Right cardiac atrium (tissue), 5 donors: ENCODE results near the gene CLPTM1L. TPM values are rescaled to one million over a fixed set of nuclear protein-coding genes. Genes with fewer than 3 reads are reported as not detected.

Source experiments
- ATAC-seq, 2 donors: fragments of 200-7000 bp; cut with Tn5 transposase; one replicate each; pipeline versions ENCODE4 v1.8.0 to v1.9.1; 2020; ENCODE audit warnings: moderate library complexity in 2 of 2, mild to moderate bottlenecking in 1 of 2
- DNase-seq, 3 donors: peaks; one replicate each; pipeline ENCODE4 v3.0.0-alpha.2; 2020
- H3K27ac ChIP-seq: one replicate; pipeline ENCODE4 v1.5.1; 2013; ENCODE audit warnings: mild to moderate bottlenecking, low read length, control low read depth, moderate library complexity
- H3K27me3 ChIP-seq: one replicate; pipeline ENCODE4 v1.6.1; 2013; ENCODE audit not compliant: control insufficient read depth, insufficient read depth
- H3K4me1 ChIP-seq: one replicate; pipeline ENCODE4 v1.6.1; 2013; ENCODE audit warnings: low read length; ENCODE audit not compliant: control insufficient read depth, insufficient read depth
- H3K4me3 ChIP-seq: one replicate; pipeline ENCODE4 v1.5.1; 2013; ENCODE audit warnings: low read length, control low read depth
- H3K9me3 ChIP-seq: one replicate; pipeline ENCODE4 v1.6.1; 2013; ENCODE audit warnings: low read length; ENCODE audit not compliant: control insufficient read depth
- WGBS: extraction: QIAGEN DNeasy Blood & Tissue Kit; methylation state at CpG from one replicate; pipeline ENCODE4 v1.1.7; 2013; 5-methylcytosine and 5-hydroxymethylcytosine counted together
- intact Hi-C, 4 donors: fragments of 100-400 bp; cut with DNase I; formaldehyde crosslinking; loops; one replicate each; pipeline versions ENCODE4 v1.11.0 to v1.14.0; 2022 to 2023
- long read RNA-seq, 4 donors: library from polyadenylated mRNA; unstranded; transcript quantifications; one replicate each; pipeline ENCODE4 v2.0.0, GENCODE V29; 2020 to 2021
- polyA plus RNA-seq: library from polyadenylated mRNA; stranded (reverse); fragments of 200-250 nt; gene quantifications from one replicate; pipeline ENCODE4 v1.2.3, GENCODE V29; 2013
- total RNA-seq, 4 donors: library from RNA; stranded (reverse); fragmentation: NEBNext Ultra II Directional; extraction: Animal tissue kit (Norgen Biotek cat#: 25700); gene quantifications; one replicate each; pipeline ENCODE4 v1.2.1, GENCODE V29; 2021
- donor health status: healthy with polysubstance abuse.
- donor health status: DM: no; HTN: yes; CAD: no.
- donor health status: DM: no; HTN: no; CAD: no.
- donor health status: DM: no; HTN: yes; CAD: no; lungs with severe emphysema.
- donor health status: DM: yes; HTN: yes; CAD: no.

Gene CLPTM1L
- total RNA-seq (10 to 100 TPM; 43.9 to 62.7 (median 50.0) TPM), polyA plus RNA-seq (44.0 TPM)
- long read RNA-seq, donor 1, transcript CLPTM1L-201 (17 exons, 2,500 nt) = major isoform, 314 of 397 reads
- long read RNA-seq, donor 1, partial matches to known transcripts = 19 of 397 reads
- long read RNA-seq, donor 1, other reads (novel, unspliced or antisense) = 62 of 397 reads
- long read RNA-seq, donor 2, transcript CLPTM1L-201 (17 exons, 2,500 nt) = major isoform, 127 of 156 reads
- long read RNA-seq, donor 2, partial matches to known transcripts = 6 of 156 reads
- long read RNA-seq, donor 2, other reads (novel, unspliced or antisense) = 23 of 156 reads
- long read RNA-seq, donor 3, transcript CLPTM1L-201 (17 exons, 2,500 nt) = major isoform, 248 of 324 reads
- long read RNA-seq, donor 3, partial matches to known transcripts = 18 of 324 reads
- long read RNA-seq, donor 3, other reads (novel, unspliced or antisense) = 55 of 324 reads
- long read RNA-seq, donor 4, transcript CLPTM1L-201 (17 exons, 2,500 nt) = major isoform, 101 of 134 reads
- long read RNA-seq, donor 4, partial matches to known transcripts = 4 of 134 reads
- long read RNA-seq, donor 4, other reads (novel, unspliced or antisense) = 28 of 134 reads

DNA sequence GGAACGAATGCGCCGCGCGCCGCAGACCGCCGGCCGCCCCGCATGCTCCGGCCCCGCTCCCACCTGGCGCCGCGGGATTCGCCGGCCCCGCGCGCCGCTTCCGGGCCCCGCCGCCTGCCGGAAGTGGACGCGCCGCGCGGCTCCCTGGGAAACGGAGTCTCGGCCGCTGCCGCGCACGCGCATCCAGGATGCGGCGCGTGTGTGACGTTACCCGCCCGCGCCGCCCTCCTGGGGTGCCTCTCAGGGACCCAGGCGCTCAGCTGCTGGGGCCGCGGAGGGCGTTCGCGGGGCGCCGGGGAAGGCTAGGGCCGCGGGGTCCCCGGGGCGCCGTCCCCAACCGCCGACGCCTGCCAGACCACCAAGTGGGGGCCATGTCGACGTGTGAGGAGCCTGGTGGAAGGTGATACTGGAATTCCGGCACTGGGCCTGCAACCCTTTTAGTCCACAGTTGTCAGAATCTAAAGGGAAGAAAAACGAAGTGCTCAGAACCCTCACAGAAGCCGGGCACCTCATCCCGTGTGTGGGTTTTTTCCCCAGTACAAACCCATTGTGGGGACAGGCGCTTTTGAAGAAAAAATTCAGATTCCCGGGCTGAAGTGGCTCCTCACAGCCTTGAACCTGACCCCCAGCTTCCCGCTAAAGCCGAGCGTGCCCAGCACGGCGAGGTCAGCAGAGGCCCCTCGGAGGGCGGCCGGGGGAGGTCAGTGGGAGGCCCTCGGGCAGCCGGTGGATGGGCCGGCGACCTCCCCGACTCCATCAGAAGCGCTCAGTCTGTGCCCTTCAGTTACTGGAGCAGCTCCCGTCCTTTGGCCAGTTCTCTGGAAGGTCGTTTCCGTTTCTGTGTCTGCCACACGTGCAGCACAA, at the start of gene CLPTM1L:
TSS of gene CLPTM1L (minus strand) at position 125 of the 864 bp plus-strand sequence. CDS start 258 bp downstream, outside the sequence.
- H3K4me1 ChIP-seq = no peaks in the 10 kb centered on the region
- peak within 1 kb of the TSS; percentile 92 for H3K27ac ChIP-seq
- peak within 1 kb of the TSS; percentile 96 for H3K4me3 ChIP-seq
- ATAC-seq (peak; percentile 96), DNase-seq (peak; percentile 88 to 96 (median 95))
- H3K27me3 ChIP-seq = no peaks in the 10 kb centered on the region
- H3K9me3 ChIP-seq = no peaks in the 10 kb centered on the region
- intact Hi-C loops = no loop called here
- 1% methylated on average over 87 of the region's 87 CpGs for WGBS

- DNase-seq = peak in 2 of 3 donors; percentile 5 to 10
- no peak for ATAC-seq
- 70% methylated on average over 36 of the region's 36 CpGs for WGBS
- Histone ChIP-seq H3K4me1 (no peaks in the 10 kb centered on the region), H3K27ac (no peak overlapping the region), H3K9me3 (no peaks in the 10 kb centered on the region), H3K27me3 (no peaks in the 10 kb centered on the region), H3K4me3 (no peak overlapping the region)
- intact Hi-C loops = no loop called here
These were observed 48.9 kb upstream of the CLPTM1L start for GRCh38 chr5:1393571-1394501.

GRCh38 chr5:1392801-1393565, 48.1 kb upstream of the CLPTM1L start:
- DNase-seq = peak; percentile 23 to 56 (median 54)
- 69% methylated on average over 22 of the region's 22 CpGs for WGBS
- H3K27me3 ChIP-seq = no peaks in the 10 kb centered on the region
- H3K4me1 ChIP-seq = no peaks in the 10 kb centered on the region
- ATAC-seq = peak; percentile 28 to 35
- no peak overlapping the region for H3K27ac ChIP-seq
- no peaks in the 10 kb centered on the region for H3K9me3 ChIP-seq
- H3K4me3 ChIP-seq = no peak overlapping the region
- intact Hi-C loops = no loop called here

DNA sequence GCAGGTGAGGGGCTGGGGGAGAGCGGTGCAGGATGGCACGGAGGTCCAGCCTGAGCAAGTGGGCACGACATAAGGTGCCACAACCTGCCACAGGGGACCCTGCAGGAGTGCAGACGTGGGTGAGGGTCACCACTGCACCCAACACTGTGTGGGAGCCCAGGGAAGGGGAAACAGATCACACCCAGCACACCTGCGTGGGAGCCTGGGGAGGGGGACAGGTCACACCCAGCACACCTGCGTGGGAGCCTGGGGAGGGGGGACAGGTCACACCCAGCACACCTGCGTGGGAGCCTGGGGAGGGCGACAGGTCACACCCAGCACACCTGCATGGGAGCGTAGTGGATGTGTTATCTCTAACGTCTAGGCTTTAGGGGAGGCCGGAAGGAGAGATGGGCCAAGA, 47.4 kb upstream of the CLPTM1L start:
- DNase-seq (peak in 2 of 3 donors; percentile 9 to 38), ATAC-seq (no peak)
- intact Hi-C loops = no loop called here
- Histone ChIP-seq H3K9me3 (no peaks in the 10 kb centered on the region), H3K4me3 (no peak overlapping the region), H3K27me3 (no peaks in the 10 kb centered on the region), H3K27ac (no peak overlapping the region), H3K4me1 (no peaks in the 10 kb centered on the region)
- WGBS = 79% methylated on average over 11 of the region's 11 CpGs

DNA sequence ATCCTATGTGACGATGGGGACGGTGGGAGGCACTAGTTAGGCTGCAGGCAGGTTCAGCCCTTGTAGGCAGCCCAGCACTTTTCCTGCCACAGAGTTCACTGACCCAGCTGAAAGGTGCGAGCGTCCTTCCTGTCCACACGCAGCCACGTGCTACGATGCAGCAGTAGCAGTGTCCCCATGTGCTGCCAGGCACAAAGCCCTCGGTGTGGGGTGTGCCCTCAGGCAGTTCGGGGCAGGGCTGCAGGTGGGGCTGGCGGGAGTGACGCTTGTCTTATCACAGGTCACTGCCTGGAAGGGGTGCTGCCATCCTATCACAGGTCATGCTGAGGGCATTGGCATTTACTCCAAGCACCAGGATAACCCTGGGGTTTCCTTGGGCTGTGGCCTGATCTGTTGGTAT, 46.8 kb upstream of the CLPTM1L start:
- no peaks in the 10 kb centered on the region for H3K27me3 ChIP-seq
- H3K4me3 ChIP-seq = no peak overlapping the region
- no peaks in the 10 kb centered on the region for H3K4me1 ChIP-seq
- peak in 2 of 3 donors; percentile 7 to 31 for DNase-seq
- no peaks in the 10 kb centered on the region for H3K9me3 ChIP-seq
- intact Hi-C loops = no loop called here
- ATAC-seq = no peak
- no peak overlapping the region for H3K27ac ChIP-seq
- 58% methylated on average over 11 of the region's 11 CpGs for WGBS

GRCh38 chr5:1390861-1391600, 46.1 kb upstream of the CLPTM1L start:
- Histone ChIP-seq H3K27ac (no peak overlapping the region), H3K9me3 (no peaks in the 10 kb centered on the region), H3K27me3 (no peaks in the 10 kb centered on the region), H3K4me3 (no peak overlapping the region), H3K4me1 (no peaks in the 10 kb centered on the region)
- DNase-seq (peak in 2 of 3 donors; percentile 33 to 53), ATAC-seq (no peak)
- WGBS = 82% methylated on average over 21 of the region's 21 CpGs
- intact Hi-C loops = no loop called here

- DNase-seq (peak in 2 of 3 donors; percentile 21 to 25), ATAC-seq (no peak)
- no peaks in the 10 kb centered on the region for H3K9me3 ChIP-seq
- no peaks in the 10 kb centered on the region for H3K27me3 ChIP-seq
- 73% methylated on average over 7 of the region's 7 CpGs for WGBS
- peaks cover 2% of the 10 kb centered on the region for H3K4me1 ChIP-seq
- H3K27ac ChIP-seq = no peak overlapping the region
- no peak overlapping the region for H3K4me3 ChIP-seq
- intact Hi-C loops = no loop called here
These were observed 45.4 kb upstream of the CLPTM1L start for GRCh38 chr5:1390333-1390732.

DNA sequence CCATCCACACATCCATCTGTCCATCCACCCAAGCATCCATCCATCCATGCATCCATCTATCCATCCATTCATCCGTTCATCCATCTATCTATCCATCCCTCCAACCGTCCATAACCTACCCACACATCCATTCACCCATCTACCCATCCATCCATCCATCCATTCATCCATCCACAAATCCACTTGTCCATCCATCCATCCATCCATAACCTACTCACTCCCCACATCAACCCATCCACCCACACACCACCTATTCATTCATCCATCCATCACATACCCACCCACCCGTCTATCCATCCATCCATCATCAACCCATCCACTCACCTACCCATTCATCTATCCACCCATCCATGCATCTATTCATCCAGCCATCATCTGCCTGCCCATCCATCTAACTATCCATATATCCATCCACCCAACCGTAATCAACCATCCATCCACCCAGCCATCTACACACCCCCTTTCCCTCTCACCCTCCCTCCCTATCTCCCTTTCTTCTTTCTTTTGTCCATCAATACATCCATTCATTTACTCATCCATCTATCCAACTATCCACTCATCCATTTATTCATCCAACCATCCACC, 43.6 kb upstream of the CLPTM1L start:
- no peaks in the 10 kb centered on the region for H3K27me3 ChIP-seq
- intact Hi-C loops = loop anchor here in 1 of 4 donors (10.0 kb wide), 1 partner anchor 256 kb away; no protein-coding TSS in a partner anchor
- ATAC-seq = no peak
- no peak overlapping the region for H3K27ac ChIP-seq
- WGBS = 89% methylated on average over 4 of the region's 4 CpGs
- no peak overlapping the region for H3K4me3 ChIP-seq
- no peaks in the 10 kb centered on the region for H3K9me3 ChIP-seq
- DNase-seq = no peak
- peaks cover 2% of the 10 kb centered on the region for H3K4me1 ChIP-seq

DNA sequence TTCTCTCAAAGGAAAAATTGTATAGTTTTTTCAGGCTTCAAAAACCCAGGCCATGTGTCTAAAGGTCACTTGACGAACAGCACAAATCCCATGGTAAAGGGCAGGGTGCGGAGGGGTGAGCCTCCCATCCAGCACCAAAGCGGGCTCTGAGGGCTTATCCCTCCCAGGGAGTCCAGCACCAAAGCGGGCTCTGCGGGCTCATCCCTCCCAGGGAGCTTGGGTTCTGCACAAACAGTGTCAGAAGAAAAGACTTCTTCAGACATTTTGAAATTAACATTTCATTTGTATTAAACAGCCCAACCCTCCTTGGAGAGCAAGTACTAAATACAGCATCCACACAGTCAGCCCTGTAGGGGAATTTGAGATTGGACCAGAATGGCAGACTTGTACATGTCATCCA, 43.0 kb upstream of the CLPTM1L start:
- no peak for ATAC-seq
- intact Hi-C loops = loop anchor here in 1 of 4 donors (10.0 kb wide), 1 partner anchor 257 kb away; no protein-coding TSS in a partner anchor
- no peak overlapping the region for H3K4me3 ChIP-seq
- H3K27ac ChIP-seq = no peak overlapping the region
- H3K9me3 ChIP-seq = no peaks in the 10 kb centered on the region
- no peaks in the 10 kb centered on the region for H3K27me3 ChIP-seq
- 91% methylated on average over 5 of the region's 5 CpGs for WGBS
- DNase-seq = peak in 1 of 3 donors; percentile 9
- peaks cover 2% of the 10 kb centered on the region for H3K4me1 ChIP-seq
